Measurements from ENCODE around the gene TMEM209.
"Not testable (repeated sequence)": the region's sequence is repeated elsewhere in the genome, so short reads cannot be mapped to it uniquely, and the experiment has no call there.

Gene TMEM209

DNA sequence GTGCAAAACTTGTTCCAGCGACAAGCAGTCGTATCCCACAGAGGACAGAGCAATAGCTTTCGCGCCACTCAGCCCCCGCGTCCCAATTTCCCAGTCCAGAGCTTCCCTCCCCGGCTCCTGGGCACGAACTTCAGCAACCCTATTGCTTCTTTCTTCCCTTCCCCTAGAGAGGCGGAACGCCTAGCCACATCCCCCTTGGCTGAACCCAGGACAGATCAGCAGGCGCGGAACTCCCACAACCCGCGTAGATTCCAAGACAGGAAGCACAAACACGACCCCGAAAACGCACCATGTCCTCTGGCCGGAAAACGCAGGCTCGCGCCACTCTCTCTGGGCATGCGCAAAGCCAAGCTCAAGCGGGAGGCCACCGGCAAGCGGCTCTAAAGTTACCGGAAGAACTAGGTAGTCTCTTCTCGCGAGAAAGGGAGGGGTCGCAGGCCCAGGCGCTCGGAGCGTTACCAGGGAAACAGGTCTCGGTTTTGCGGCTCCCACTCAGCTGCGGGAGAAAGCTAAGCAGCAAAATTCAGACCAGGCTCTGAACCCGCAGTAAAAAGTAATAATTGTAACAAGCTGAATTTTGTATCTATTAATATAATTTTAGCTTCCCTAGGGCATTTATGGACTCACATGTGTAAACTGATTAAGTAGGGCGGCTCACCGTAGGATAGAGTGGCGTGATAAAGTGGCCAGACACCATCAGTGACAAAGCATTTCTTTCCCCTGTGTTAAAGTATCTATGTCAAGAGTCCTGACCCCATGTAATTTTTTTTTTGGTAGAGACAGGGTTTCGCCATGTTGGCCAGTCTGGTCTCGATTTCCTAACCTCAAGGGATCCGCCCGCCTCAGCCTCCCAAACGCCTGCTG, at the start of gene TMEM209:
TSS of gene TMEM209 (minus strand) at position 323 of the 864 bp plus-strand sequence. CDS start at position 292, 31 bp downstream.
- H3K27me3 Mint-ChIP-seq (ENCODE audit: low read depth): no peaks in the 10 kb centered on the region
- DNase-seq (ENCODE audit: low spot score): peak; percentile 95
- peaks cover 20% of the 10 kb centered on the region for H3K4me1 Mint-ChIP-seq (ENCODE audit: low read depth)
- H3K36me3 Mint-ChIP-seq (ENCODE audit: low read depth): peaks cover 24% of the 10 kb centered on the region
- peak within 1 kb of the TSS; percentile 99 for H3K4me3 Mint-ChIP-seq
- H3K27ac Mint-ChIP-seq: peak within 1 kb of the TSS; percentile 98
- H3K9me3 Mint-ChIP-seq: no peaks in the 10 kb centered on the region

DNA sequence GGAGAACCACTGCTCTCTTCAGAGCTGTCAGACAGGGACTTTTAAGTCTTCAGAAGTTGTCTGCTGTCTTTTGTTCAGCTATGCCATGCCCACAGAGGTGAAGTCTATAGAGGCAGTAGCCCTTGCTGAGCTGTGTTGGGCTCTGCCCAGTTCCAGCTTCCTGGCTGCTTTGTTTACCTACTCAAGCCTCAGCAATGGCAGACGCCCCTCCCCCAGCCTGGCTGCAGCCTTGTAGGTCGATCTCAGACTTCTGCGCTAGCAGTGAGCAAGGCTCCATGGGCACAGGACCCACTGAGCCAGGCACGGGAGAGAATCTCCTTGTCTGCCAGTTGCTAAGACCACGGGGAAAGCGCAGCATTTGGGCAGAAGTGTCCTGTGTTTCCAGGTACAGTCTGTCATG, 49.3 kb upstream of the TMEM209 start:
- Mint-ChIP-seq H3K27ac (no peak overlapping the region), H3K27me3 (ENCODE audit: low read depth) (peaks cover 4% of the 10 kb centered on the region), H3K9me3 (peaks cover 5% of the 10 kb centered on the region), H3K4me3 (no peak overlapping the region), H3K36me3 (ENCODE audit: low read depth) (no peaks in the 10 kb centered on the region), H3K4me1 (ENCODE audit: low read depth) (no peaks in the 10 kb centered on the region)
- DNase-seq (ENCODE audit: low spot score): no peak

DNA sequence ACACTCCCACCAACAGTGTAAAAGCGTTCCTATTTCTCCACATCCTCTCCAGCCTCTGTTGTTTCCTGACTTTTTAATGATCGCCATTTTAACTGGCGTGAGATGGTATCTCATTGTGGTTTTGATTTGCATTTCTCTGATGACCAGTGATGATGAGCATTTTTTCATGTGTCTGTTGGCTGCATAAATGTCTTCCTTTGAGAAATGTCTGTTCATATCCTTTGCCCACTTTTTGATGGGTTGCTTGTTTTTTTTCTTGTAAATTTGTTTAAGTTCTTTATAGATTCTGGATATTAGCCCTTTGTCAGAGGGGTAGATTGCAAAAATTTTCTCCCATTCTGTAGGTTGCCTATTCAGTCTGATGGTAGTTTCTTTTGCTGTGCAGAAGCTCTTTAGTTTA, 44.4 kb upstream of the TMEM209 start:
- H3K27me3 Mint-ChIP-seq (ENCODE audit: low read depth); DNase-seq (ENCODE audit: low spot score); H3K36me3 Mint-ChIP-seq (ENCODE audit: low read depth); H3K4me3 Mint-ChIP-seq; H3K4me1 Mint-ChIP-seq (ENCODE audit: low read depth); H3K27ac Mint-ChIP-seq: not testable (repeated sequence)
- peaks cover 12% of the 10 kb centered on the region for H3K9me3 Mint-ChIP-seq

DNA sequence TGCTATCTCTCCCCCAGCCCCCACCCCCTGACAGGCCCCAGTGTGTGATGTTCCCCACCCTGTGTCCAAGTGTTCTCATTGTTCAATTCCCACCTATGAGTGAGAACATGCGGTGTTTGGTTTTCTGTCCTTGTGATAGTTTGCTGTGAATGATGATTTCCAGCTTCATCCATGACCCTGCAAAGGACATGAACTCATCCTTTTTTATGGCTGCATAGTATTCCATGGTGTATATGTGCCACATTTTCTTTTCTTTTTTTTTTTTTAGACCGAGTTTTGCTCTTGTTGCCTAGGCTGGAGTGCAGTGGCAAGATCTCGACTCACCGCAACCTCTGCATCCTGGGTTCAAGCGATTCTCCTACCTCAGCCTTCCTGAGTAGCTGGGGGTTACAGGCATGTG, 43.6 kb upstream of the TMEM209 start:
- Mint-ChIP-seq H3K27me3 (ENCODE audit: low read depth) (peaks cover 14% of the 10 kb centered on the region), H3K9me3 (peaks cover 12% of the 10 kb centered on the region)
- H3K4me1 Mint-ChIP-seq (ENCODE audit: low read depth); DNase-seq (ENCODE audit: low spot score); H3K4me3 Mint-ChIP-seq; H3K27ac Mint-ChIP-seq; H3K36me3 Mint-ChIP-seq (ENCODE audit: low read depth): not testable (repeated sequence)

DNA sequence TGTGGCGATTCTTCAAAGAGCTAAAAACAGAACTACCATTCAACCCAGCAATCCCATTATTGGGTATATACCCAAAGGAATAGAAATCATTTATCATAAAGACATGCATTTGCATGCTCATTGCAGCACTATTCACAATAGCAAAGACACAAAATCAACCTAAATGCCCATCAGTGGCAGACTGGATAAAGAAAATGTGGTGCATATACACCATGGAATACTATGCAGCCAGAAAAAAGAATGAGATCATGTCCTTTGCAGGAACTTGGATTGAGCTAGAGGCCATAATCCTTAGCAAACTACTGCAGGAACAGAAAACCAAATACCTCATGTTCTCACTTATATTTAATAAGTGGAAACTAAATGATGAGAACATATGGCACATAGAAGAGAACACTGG, 41.3 kb upstream of the TMEM209 start:
- not testable (repeated sequence) for H3K36me3 Mint-ChIP-seq (ENCODE audit: low read depth); H3K27ac Mint-ChIP-seq; H3K27me3 Mint-ChIP-seq (ENCODE audit: low read depth); H3K4me3 Mint-ChIP-seq; DNase-seq (ENCODE audit: low spot score)
- peaks cover 12% of the 10 kb centered on the region for H3K9me3 Mint-ChIP-seq
- H3K4me1 Mint-ChIP-seq (ENCODE audit: low read depth): peaks cover 14% of the 10 kb centered on the region

- H3K36me3 Mint-ChIP-seq (ENCODE audit: low read depth); H3K27ac Mint-ChIP-seq; H3K4me3 Mint-ChIP-seq; H3K27me3 Mint-ChIP-seq (ENCODE audit: low read depth); DNase-seq (ENCODE audit: low spot score): not testable (repeated sequence)
- H3K9me3 Mint-ChIP-seq: peaks cover 12% of the 10 kb centered on the region
- H3K4me1 Mint-ChIP-seq (ENCODE audit: low read depth): peaks cover 14% of the 10 kb centered on the region
Measured at GRCh38 chr7:130243486-130243885, 38.3 kb upstream of the TMEM209 start.

GRCh38 chr7:130242198-130243014, 37.2 kb upstream of the TMEM209 start:
- H3K4me3 Mint-ChIP-seq: no peak overlapping the region
- H3K4me1 Mint-ChIP-seq (ENCODE audit: low read depth): peaks cover 14% of the 10 kb centered on the region
- H3K27me3 Mint-ChIP-seq (ENCODE audit: low read depth): peaks cover 11% of the 10 kb centered on the region
- DNase-seq (ENCODE audit: low spot score): peak; percentile 18
- no peak overlapping the region for H3K27ac Mint-ChIP-seq
- H3K36me3 Mint-ChIP-seq (ENCODE audit: low read depth): no peaks in the 10 kb centered on the region
- H3K9me3 Mint-ChIP-seq: peaks cover 12% of the 10 kb centered on the region

DNA sequence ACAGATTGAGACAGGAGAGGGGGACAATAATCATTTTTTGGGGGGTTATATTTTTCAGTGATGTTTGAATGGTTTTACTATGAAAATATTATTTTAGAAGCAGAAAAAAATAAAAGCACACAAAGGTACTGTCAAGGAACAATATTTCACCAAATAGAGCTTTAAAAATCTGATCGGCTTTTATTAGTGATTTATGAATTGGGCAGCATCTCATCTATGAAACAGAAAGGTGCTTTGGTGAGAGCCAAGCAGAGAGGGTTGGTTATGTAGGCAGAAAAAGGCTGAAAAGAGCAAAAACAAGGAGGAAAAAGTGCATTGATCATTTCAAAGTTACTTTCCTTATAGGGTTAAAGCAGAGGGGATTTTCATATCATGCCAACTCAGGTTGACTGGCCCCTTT, 35.0 kb upstream of the TMEM209 start:
- H3K4me1 Mint-ChIP-seq (ENCODE audit: low read depth): peaks cover 14% of the 10 kb centered on the region
- no peak overlapping the region for H3K27ac Mint-ChIP-seq
- peaks cover 3% of the 10 kb centered on the region for H3K9me3 Mint-ChIP-seq
- DNase-seq (ENCODE audit: low spot score): no peak
- no peak overlapping the region for H3K4me3 Mint-ChIP-seq
- no peaks in the 10 kb centered on the region for H3K36me3 Mint-ChIP-seq (ENCODE audit: low read depth)
- H3K27me3 Mint-ChIP-seq (ENCODE audit: low read depth): peaks cover 21% of the 10 kb centered on the region

DNA sequence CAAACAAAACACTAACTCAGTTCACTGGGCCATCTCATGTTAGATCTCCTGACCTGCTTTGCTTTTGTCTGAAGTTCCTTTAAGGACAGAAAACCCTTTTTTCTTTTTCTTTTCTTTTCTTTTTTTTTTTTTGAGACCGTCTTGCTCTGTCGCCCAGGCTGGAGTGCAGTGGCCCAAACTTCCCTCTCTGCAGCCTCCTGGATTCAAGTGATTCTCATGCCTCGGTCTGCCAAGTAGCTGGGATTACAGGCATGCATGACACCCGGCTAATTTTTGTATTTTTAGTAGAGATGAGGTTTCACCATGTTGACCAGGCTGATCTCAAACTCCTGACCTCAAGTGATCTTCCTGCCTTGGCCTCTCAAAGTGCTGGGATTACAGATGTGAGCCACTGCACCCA, 31.2 kb upstream of the TMEM209 start:
- peaks cover 11% of the 10 kb centered on the region for H3K27me3 Mint-ChIP-seq (ENCODE audit: low read depth)
- DNase-seq (ENCODE audit: low spot score); H3K36me3 Mint-ChIP-seq (ENCODE audit: low read depth); H3K4me1 Mint-ChIP-seq (ENCODE audit: low read depth); H3K27ac Mint-ChIP-seq; H3K4me3 Mint-ChIP-seq; H3K9me3 Mint-ChIP-seq: not testable (repeated sequence)

DNA sequence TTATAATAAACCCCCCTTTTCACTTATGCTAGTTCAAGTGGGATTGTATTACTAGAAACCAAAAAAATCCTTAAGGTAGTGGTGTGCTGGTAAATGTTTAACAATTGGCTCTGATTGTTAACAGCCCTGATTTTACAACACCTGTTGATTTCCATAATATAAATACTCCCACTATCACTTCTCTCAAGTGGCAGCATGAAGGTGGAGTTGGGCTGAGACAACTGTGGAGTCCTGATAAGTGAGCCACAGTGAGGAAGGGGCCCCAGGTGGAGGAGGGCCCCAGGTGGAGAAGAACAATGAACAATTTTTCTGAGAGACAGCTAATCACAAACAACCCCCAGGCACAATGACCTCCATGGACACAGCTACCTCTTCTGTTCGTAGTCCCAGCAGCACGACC, 28.9 kb upstream of the TMEM209 start:
- H3K9me3 Mint-ChIP-seq: no peaks in the 10 kb centered on the region
- H3K4me3 Mint-ChIP-seq: no peak overlapping the region

DNA sequence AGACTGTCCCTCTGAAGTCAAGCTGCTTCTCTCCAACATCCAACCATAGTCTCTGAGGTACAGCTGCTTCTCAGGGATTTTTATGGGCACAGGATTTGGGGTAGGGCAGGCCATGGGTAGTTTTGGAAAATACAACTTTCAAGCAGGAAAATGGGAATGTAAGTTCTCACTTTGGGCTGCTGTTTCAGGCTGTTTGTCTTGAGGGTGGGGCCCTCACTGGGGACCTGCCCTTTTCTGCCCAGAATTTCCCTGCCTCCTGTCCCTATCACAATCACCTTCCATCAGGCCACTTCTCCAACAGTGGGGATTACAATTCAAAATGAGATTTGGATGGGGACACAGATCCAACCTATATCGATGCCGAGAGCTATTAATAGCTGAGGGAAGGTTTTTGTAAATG, 27.0 kb upstream of the TMEM209 start:
- no peaks in the 10 kb centered on the region for H3K4me1 Mint-ChIP-seq (ENCODE audit: low read depth)
- no peaks in the 10 kb centered on the region for H3K36me3 Mint-ChIP-seq (ENCODE audit: low read depth)
- no peak overlapping the region for H3K4me3 Mint-ChIP-seq
- peaks cover 9% of the 10 kb centered on the region for H3K27me3 Mint-ChIP-seq (ENCODE audit: low read depth)
- H3K27ac Mint-ChIP-seq: no peak overlapping the region
- DNase-seq (ENCODE audit: low spot score): no peak
- H3K9me3 Mint-ChIP-seq: no peaks in the 10 kb centered on the region

More for the DNA sequence above, 28.9 kb upstream of the TMEM209 start:
- Mint-ChIP-seq H3K4me1 (ENCODE audit: low read depth) (no peaks in the 10 kb centered on the region), H3K36me3 (ENCODE audit: low read depth) (no peaks in the 10 kb centered on the region), H3K27ac (no peak overlapping the region), H3K27me3 (ENCODE audit: low read depth) (peaks cover 11% of the 10 kb centered on the region)
- DNase-seq (ENCODE audit: low spot score): no peak

- no peak overlapping the region for H3K27ac Mint-ChIP-seq
- H3K4me1 Mint-ChIP-seq (ENCODE audit: low read depth): no peaks in the 10 kb centered on the region
- no peaks in the 10 kb centered on the region for H3K36me3 Mint-ChIP-seq (ENCODE audit: low read depth)
- no peak overlapping the region for H3K4me3 Mint-ChIP-seq
- H3K9me3 Mint-ChIP-seq: no peaks in the 10 kb centered on the region
- DNase-seq (ENCODE audit: low spot score): no peak
- peaks cover 4% of the 10 kb centered on the region for H3K27me3 Mint-ChIP-seq (ENCODE audit: low read depth)
Measured at GRCh38 chr7:130231792-130232191, 26.6 kb upstream of the TMEM209 start.

GRCh38 chr7:130229981-130230380, 24.8 kb upstream of the TMEM209 start:
- DNase-seq (ENCODE audit: low spot score); H3K4me3 Mint-ChIP-seq; H3K27ac Mint-ChIP-seq; H3K27me3 Mint-ChIP-seq (ENCODE audit: low read depth); H3K4me1 Mint-ChIP-seq (ENCODE audit: low read depth); H3K9me3 Mint-ChIP-seq; H3K36me3 Mint-ChIP-seq (ENCODE audit: low read depth): not testable (repeated sequence)

GRCh38 chr7:130228840-130229502, 23.8 kb upstream of the TMEM209 start:
- Mint-ChIP-seq H3K9me3 (no peaks in the 10 kb centered on the region), H3K4me1 (ENCODE audit: low read depth) (peaks cover 3% of the 10 kb centered on the region), H3K4me3 (no peak overlapping the region), H3K27me3 (ENCODE audit: low read depth) (no peaks in the 10 kb centered on the region), H3K36me3 (ENCODE audit: low read depth) (no peaks in the 10 kb centered on the region), H3K27ac (no peak overlapping the region)
- DNase-seq (ENCODE audit: low spot score): no peak

All from T-helper 2 cell treated with Interferon-gamma antibody and Interleukin-4, amounts not matched to agents 5 μg/mL and 100 μg/mL, for 36 hours (primary cell).